ENCODE results near the gene C19orf12. TPM values are rescaled to one million over a fixed set of nuclear protein-coding genes. Genes with fewer than 3 reads are reported as not detected.

Gene C19orf12
- total RNA-seq, 2 experiments from 2014 or later, result 38.7 to 41.0 TPM

- Mint-ChIP-seq H3K27ac (peak overlapping the region; percentile 46), H3K27me3 (ENCODE audit: low read depth) (no peaks in the 10 kb centered on the region), H3K9me3 (ENCODE audit: insufficient read depth) (no peaks in the 10 kb centered on the region), H3K4me3 (no peak overlapping the region), H3K36me3 (ENCODE audit: low read depth) (peaks cover 80% of the 10 kb centered on the region), H3K4me1 (ENCODE audit: low read depth) (peaks cover 88% of the 10 kb centered on the region)
- ChIA-PET CTCF (interaction anchor here (6.7 to 9.9 kb wide), 2 partner anchors 8 to 16 kb away, joined by 62 to 199 read pairs; partner anchors contain the start of gene C19orf12), POLR2A (interaction anchor here (0.5 to 1.6 kb wide), 2 partner anchors 103 kb away, joined by 3 to 5 read pairs; partner anchors contain the start of gene POP4)
- no peak for ATAC-seq
- DNase-seq, result no peak
Observed at GRCh38 chr19:29708554-29709439, 6.3 kb downstream of the C19orf12 start.

- CTCF ChIA-PET, result interaction anchor here (1.0 to 6.7 kb wide), 5 partner anchors 10 to 114 kb away, joined by 3 to 62 read pairs (median 7); partner anchors contain the start of gene C19orf12
- Mint-ChIP-seq H3K4me1 (ENCODE audit: low read depth) (peaks cover 67% of the 10 kb centered on the region), H3K9me3 (ENCODE audit: insufficient read depth) (no peaks in the 10 kb centered on the region), H3K27me3 (ENCODE audit: low read depth) (no peaks in the 10 kb centered on the region), H3K36me3 (ENCODE audit: low read depth) (peaks cover 75% of the 10 kb centered on the region), H3K27ac (peak overlapping the region; percentile 43), H3K4me3 (no peak overlapping the region)
- DNase-seq (no peak), ATAC-seq (no peak)
- POLR2A ChIA-PET, result interaction anchor here (1.2 to 1.6 kb wide), 3 partner anchors 8 to 100 kb away, joined by 3 to 8 read pairs (median 5); partner anchors contain the start of genes C19orf12 and POP4
Observed at GRCh38 chr19:29706635-29707034, 8.4 kb downstream of the C19orf12 start.

DNA sequence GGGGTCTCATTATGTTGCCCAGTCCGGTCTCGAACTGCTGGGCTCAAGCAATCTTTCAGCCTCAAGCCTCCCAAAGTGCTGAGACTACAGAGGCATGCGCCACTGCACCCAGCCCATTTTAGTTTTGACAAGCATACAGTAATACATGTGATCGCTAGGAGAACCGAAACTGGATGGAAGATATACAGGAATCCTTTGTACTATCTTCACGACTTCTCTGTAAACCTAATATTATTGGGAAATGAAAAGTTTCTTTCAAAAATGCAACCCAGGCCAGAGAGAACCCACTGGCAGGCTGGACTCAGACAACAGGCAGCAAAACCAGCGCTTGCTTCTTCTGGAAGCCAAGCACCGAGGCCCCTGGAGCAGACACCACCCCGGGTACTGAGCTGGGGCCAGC lies 9.4 kb downstream of the C19orf12 start:
- ChIA-PET POLR2A (interaction anchor here (0.6 to 1.4 kb wide), 4 partner anchors 9 to 99 kb away, joined by 3 to 8 read pairs (median 4); partner anchors contain the start of genes C19orf12 and POP4), CTCF (interaction anchor here (1.0 to 6.7 kb wide), 5 partner anchors 11 to 113 kb away, joined by 3 to 62 read pairs (median 7); partner anchors contain the start of gene C19orf12)
- H3K36me3 Mint-ChIP-seq (ENCODE audit: low read depth), result peaks cover 73% of the 10 kb centered on the region
- no peak for DNase-seq
- no peaks in the 10 kb centered on the region for H3K9me3 Mint-ChIP-seq (ENCODE audit: insufficient read depth)
- H3K27ac Mint-ChIP-seq, result peak overlapping the region; percentile 52
- no peaks in the 10 kb centered on the region for H3K27me3 Mint-ChIP-seq (ENCODE audit: low read depth)
- ATAC-seq, result no peak
- peaks cover 58% of the 10 kb centered on the region for H3K4me1 Mint-ChIP-seq (ENCODE audit: low read depth)
- H3K4me3 Mint-ChIP-seq, result no peak overlapping the region

DNA sequence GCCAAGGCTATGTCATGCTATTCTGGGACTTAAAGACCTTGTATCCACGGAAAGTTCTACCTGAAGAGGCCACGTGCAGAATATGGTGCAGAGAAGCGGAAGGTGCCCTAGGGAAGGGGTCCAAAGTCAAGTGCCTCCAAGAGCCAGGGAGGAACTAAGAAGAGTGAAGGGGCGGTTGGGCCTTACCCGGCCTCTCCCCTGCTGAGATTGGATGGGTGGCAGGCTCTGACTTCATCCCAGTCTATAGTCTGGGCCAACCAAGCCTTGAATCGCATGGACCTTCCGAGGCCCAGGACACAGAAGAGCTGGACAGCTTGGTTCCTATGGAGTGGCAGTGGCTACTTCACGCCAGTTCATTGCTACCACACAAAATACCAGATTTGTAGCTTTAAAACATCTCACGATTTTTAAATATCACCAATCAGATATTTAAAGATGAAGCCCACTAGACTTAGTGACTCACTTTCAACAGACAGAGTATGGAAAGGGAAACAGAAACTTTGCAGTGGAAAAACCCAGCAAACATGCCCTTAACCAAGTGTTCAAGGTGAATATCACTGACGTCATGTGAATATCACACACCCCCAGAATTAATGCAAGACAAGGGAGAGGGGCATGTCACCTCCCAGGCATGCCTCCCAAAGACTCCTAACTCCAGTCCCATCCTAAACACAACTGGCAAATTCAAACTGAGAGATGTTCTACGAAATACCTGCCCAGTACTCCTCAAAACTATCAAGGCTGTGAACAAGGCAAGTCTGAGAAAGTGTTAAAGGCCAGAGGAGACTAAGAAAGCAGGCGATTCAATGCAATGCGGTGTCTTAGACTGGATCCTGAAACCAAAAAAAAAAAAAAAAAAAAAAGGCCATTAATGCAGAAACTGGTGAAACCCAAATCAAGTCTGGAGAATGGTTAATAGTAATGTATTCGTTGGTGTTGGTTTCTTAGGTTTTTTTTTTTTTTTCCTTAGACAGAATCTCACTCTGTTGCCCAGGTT lies 10.2 kb downstream of the C19orf12 start:
- Mint-ChIP-seq H3K9me3 (ENCODE audit: insufficient read depth) (no peaks in the 10 kb centered on the region), H3K4me3 (peak overlapping the region; percentile 7), H3K4me1 (ENCODE audit: low read depth) (peaks cover 49% of the 10 kb centered on the region), H3K27me3 (ENCODE audit: low read depth) (no peaks in the 10 kb centered on the region), H3K27ac (peak overlapping the region; percentile 86), H3K36me3 (ENCODE audit: low read depth) (peaks cover 64% of the 10 kb centered on the region)
- POLR2A ChIA-PET, result interaction anchor here (0.6 to 1.8 kb wide), 7 partner anchors 7 to 99 kb away, joined by 3 to 9 read pairs (median 5); partner anchors contain the start of genes C19orf12 and POP4
- peak; percentile 72 for ATAC-seq
- peak; percentile 40 for DNase-seq
- CTCF ChIA-PET, result interaction anchor here (1.4 to 6.7 kb wide), 6 partner anchors 10 to 95 kb away, joined by 3 to 62 read pairs (median 9); partner anchors contain the start of gene C19orf12

- H3K9me3 Mint-ChIP-seq (ENCODE audit: insufficient read depth), result no peaks in the 10 kb centered on the region
- ATAC-seq (no peak), DNase-seq (no peak)
- peaks cover 41% of the 10 kb centered on the region for H3K4me1 Mint-ChIP-seq (ENCODE audit: low read depth)
- no peak overlapping the region for H3K4me3 Mint-ChIP-seq
- H3K27me3 Mint-ChIP-seq (ENCODE audit: low read depth), result no peaks in the 10 kb centered on the region
- no peak overlapping the region for H3K27ac Mint-ChIP-seq
- ChIA-PET POLR2A (interaction anchor here (0.8 to 1.8 kb wide), 2 partner anchors 9 to 11 kb away, joined by 3 to 6 read pairs; no protein-coding TSS in a partner anchor), CTCF (interaction anchor here (1.2 to 6.7 kb wide), 3 partner anchors 10 to 93 kb away, joined by 3 to 62 read pairs (median 4); partner anchors contain the start of gene C19orf12)
- peaks cover 52% of the 10 kb centered on the region for H3K36me3 Mint-ChIP-seq (ENCODE audit: low read depth)
Observed at GRCh38 chr19:29702963-29703320, 12.1 kb downstream of the C19orf12 start.

DNA sequence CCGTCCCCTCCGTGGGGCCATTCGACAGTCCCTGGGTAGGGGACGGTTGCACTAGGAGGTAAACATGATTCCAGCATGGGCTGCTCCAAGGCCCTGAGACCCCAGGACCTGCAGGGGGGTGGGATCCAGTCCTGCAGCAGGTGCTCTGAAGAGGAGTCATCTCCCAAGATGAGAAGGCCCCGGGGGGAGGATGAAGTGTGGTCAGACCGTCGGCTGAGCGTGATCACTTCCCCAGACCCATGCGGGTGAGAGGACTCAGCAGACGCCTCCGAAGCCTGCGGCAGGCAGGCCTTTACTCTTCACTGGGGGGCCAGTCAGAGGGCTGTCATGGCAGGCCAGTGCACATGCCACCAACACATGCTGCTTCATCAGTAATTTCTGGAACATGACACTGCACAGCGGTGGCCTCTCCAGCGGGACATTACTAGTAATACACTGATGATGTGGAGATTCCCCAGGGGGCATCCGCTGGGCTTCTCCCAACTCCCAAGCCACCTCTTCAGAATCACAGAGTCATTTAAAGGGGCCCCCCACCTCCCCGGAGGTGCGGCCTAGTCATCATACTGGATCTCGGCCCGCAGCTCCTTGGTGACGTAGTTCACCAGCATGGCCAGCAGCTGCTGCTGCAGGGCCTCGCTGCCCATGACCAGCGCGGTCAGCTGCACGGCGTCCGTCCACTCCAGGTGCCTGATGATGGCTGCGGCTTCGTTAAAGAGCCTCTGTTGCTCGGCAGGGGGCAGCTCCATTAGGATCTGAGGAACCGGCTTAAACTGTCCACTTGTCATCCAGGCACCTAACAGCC lies 12.7 kb downstream of the C19orf12 start:
- Mint-ChIP-seq H3K27me3 (ENCODE audit: low read depth) (no peaks in the 10 kb centered on the region), H3K36me3 (ENCODE audit: low read depth) (peaks cover 46% of the 10 kb centered on the region), H3K4me1 (ENCODE audit: low read depth) (peaks cover 36% of the 10 kb centered on the region), H3K27ac (no peak overlapping the region), H3K9me3 (ENCODE audit: insufficient read depth) (no peaks in the 10 kb centered on the region), H3K4me3 (no peak overlapping the region)
- ATAC-seq (no peak), DNase-seq (no peak)
- CTCF ChIA-PET, result interaction anchor here (1.2 to 6.7 kb wide), 3 partner anchors 11 to 92 kb away, joined by 3 to 62 read pairs (median 4); partner anchors contain the start of gene C19orf12
- POLR2A ChIA-PET, result no interaction called here

DNA sequence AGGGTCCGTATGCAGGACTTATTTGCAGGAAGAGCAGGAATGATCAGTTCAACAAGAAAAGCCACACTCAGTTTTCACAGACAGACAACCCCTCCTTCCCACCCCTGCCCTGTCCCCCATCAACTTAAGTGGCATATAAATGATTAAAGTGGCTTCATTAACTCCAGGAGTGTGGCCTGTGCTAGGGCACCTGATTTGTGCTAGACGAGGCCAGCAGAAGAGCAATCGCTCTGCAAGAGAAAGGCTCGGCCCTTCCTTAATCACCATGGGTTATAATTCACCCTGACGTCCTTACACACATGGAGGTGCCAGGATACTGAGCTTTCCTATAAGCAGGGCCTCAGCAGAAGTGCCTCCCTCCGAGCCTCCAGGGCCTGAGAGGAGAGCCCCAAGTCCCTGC lies 14.6 kb downstream of the C19orf12 start:
- peaks cover 27% of the 10 kb centered on the region for H3K36me3 Mint-ChIP-seq (ENCODE audit: low read depth)
- CTCF ChIA-PET, result interaction anchor here (1.2 to 2.7 kb wide), 4 partner anchors 11 to 94 kb away, joined by 3 to 18 read pairs (median 7); partner anchors contain the start of gene POP4
- POLR2A ChIA-PET, result interaction anchor here (0.9 to 1.0 kb wide), 2 partner anchors 16 to 94 kb away, joined by 3 read pairs; partner anchors contain the start of gene POP4
- H3K27me3 Mint-ChIP-seq (ENCODE audit: low read depth), result no peaks in the 10 kb centered on the region
- ATAC-seq (no peak), DNase-seq (no peak)
- H3K4me3 Mint-ChIP-seq, result no peak overlapping the region
- no peaks in the 10 kb centered on the region for H3K9me3 Mint-ChIP-seq (ENCODE audit: insufficient read depth)
- peaks cover 17% of the 10 kb centered on the region for H3K4me1 Mint-ChIP-seq (ENCODE audit: low read depth)
- no peak overlapping the region for H3K27ac Mint-ChIP-seq

- Mint-ChIP-seq H3K4me3 (no peak overlapping the region), H3K36me3 (ENCODE audit: low read depth) (peaks cover 22% of the 10 kb centered on the region), H3K27me3 (ENCODE audit: low read depth) (no peaks in the 10 kb centered on the region), H3K27ac (no peak overlapping the region), H3K4me1 (ENCODE audit: low read depth) (peaks cover 13% of the 10 kb centered on the region), H3K9me3 (ENCODE audit: insufficient read depth) (no peaks in the 10 kb centered on the region)
- DNase-seq (no peak), ATAC-seq (no peak)
- ChIA-PET POLR2A (interaction anchor here (0.9 kb wide), 1 partner anchor 94 kb away, joined by 3 read pairs; the partner anchor contains the start of gene POP4), CTCF (interaction anchor here (0.6 to 2.7 kb wide), 5 partner anchors 12 to 94 kb away, joined by 3 to 18 read pairs (median 5); partner anchors contain the start of gene POP4)
Observed at GRCh38 chr19:29699861-29700260, 15.2 kb downstream of the C19orf12 start.

DNA sequence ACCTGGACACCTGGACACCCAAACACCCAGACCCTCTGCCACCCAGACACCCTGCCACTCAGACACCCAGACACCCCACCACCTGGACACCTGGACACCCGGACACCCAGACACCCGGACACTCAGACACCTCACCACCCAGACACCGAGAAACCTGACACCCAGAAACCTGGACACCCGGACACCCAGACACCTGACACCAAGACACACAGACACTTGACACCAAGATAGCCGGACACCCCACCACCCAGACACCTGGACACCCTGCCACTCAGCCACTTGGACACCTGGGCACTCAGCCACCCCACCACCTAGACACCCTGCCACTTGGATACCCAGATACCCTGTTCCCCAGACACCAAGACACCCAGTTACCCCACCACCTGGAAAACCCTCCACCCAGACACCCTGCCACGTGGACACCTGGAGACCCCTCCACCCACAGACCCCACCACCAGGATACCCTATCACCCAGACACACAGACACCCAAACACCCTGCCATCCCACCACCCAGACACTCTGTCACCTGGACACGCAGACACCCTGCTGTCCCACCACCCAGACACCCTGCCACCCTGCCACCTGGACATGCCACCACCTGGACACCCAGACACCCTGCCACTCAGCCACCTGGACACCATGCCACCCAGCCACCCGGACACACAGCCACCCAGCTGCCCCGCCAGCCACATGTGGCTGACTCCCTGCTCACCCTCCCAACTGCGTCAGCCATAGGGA lies 17.4 kb downstream of the C19orf12 start:
- POLR2A ChIA-PET, result interaction anchor here (1.2 to 1.4 kb wide), 2 partner anchors 17 to 92 kb away, joined by 3 to 4 read pairs; partner anchors contain the start of genes C19orf12 and POP4

GRCh38 chr19:29696565-29696846 lies 18.6 kb downstream of the C19orf12 start:
- DNase-seq (no peak), ATAC-seq (no peak)
- H3K9me3 Mint-ChIP-seq (ENCODE audit: insufficient read depth), result no peaks in the 10 kb centered on the region
- no peak overlapping the region for H3K27ac Mint-ChIP-seq
- ChIA-PET POLR2A (no interaction called here), CTCF (interaction anchor here (1.1 kb wide), 1 partner anchor 20 kb away, joined by 3 read pairs; no protein-coding TSS in a partner anchor)
- H3K4me1 Mint-ChIP-seq (ENCODE audit: low read depth), result peaks cover 11% of the 10 kb centered on the region
- H3K27me3 Mint-ChIP-seq (ENCODE audit: low read depth), result no peaks in the 10 kb centered on the region
- no peak overlapping the region for H3K4me3 Mint-ChIP-seq
- H3K36me3 Mint-ChIP-seq (ENCODE audit: low read depth), result no peaks in the 10 kb centered on the region

More for the DNA sequence above, 17.4 kb downstream of the C19orf12 start:
- DNase-seq, result no peak
- H3K36me3 Mint-ChIP-seq (ENCODE audit: low read depth), result peaks cover 7% of the 10 kb centered on the region
- H3K4me3 Mint-ChIP-seq, result no peak overlapping the region
- CTCF ChIA-PET, result interaction anchor here (1.5 kb wide), 1 partner anchor 19 kb away, joined by 7 read pairs; no protein-coding TSS in a partner anchor
- peaks cover 11% of the 10 kb centered on the region for H3K4me1 Mint-ChIP-seq (ENCODE audit: low read depth)
- peak overlapping the region; percentile 55 for H3K27ac Mint-ChIP-seq
- ATAC-seq, result no peak
- H3K9me3 Mint-ChIP-seq (ENCODE audit: insufficient read depth), result no peaks in the 10 kb centered on the region
- no peaks in the 10 kb centered on the region for H3K27me3 Mint-ChIP-seq (ENCODE audit: low read depth)
